GM18907 (cell line): Measurements from ENCODE around the gene PTBP3.
"Not testable (repeated sequence)": the region's sequence is repeated elsewhere in the genome, so short reads cannot be mapped to it uniquely, and the experiment has no call there.

Source experiments
- ATAC-seq: cut with Tn5 transposase; IDR thresholded peaks from one replicate; pipeline ENCODE4 v1.9.1; 2021; ENCODE audit warnings: mild to moderate bottlenecking, moderate library complexity; ENCODE audit not compliant: unreplicated experiment

The PTBP3 gene

DNA sequence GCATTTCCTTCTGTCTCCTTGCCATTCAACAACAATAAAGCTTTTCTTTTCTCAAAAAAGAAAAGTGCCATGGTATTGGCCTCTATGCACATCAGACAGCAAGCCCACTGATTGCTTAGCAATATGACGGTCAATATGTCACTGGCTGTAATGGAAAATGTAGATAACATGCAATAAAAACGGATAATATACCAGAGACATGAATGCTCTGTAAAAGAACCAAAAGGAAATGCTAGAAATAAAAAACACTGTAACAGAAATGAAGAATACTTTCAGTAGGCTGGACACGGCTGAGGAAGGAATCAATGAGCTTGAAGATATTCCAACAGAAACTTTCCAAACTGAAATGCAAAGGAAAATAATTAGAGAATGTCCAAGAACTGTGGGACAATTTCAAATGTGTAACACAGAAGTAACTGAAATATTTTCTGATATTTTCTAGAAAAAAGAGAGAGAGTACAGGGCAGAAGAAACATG, 10.0 kb downstream of the PTBP3 start:
- ATAC-seq: no peak

GRCh38 chr9:112322701-112323377, 10.6 kb downstream of the PTBP3 start:
- ATAC-seq: no peak

DNA sequence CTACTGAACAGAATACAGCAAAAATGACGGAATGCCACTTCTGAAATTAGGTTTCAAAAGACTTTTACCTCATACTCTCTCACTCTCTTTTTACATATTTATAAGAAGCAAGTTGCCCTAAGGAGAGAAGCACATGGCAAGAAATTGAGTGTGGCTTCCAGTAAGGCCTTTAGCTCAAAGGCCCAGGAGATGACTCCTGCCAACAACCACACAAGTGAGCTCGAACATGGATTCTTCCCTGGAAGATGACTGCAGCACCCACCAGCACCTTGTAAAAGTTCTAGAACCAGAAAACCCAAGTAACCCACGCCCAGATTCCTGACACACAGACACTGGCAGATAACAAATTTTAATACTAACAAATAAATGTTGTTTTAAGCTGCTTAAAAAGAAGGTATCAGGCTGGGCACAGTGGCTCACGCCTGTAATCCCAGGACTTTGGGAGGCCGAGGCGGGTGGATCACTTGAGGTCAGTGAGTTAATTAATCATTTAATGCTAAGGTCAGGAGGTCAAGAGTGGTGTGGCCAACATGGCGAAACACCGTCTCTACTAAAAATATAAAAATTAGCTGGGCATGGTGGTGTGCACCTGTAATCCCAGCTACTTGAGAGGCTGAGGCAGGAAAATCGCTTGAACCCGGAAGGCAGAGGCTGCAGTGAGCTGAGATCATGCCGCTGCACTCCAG, 17.0 kb downstream of the PTBP3 start:
- ATAC-seq: no peak

DNA sequence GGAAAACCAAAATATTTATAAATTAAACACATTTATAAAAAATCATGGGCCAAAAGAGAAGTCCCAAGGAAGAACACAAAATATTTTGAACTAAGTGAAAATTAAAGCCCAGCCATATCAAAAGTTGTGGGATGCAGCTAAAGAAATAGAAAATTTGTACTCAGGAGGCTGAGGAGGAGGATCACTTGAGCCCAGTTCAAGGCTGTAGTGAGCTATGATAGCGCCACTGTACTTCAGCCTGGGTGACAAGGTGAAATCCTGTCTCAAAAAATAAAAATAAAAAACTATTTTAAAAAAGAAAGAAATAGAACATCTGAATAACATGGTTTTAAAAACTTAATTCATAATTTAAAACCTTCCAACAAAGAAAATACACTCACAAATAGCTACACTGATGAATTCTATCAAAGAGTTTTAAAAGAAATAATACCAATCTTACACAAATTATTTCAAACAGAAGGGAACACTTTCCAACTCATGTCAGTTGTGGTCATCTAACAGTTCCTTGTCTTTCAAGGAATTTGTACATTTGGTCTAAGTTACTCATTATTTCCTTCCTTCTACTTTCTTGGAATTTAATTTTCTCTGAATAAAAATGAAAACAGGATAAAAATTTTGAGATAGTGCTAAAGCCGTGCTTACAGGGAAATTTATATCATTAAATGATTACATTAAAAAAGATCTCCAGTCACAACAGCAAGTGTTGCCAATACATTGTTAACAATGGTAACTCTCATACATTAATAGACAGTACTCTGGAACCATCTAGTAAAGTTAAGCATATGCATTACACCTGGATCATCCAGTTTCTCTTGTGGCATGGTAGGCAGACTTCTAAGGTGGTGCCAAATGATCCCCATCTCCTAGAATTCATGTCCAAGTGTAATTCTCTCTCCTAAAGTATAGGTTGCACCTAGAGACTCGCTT, 17.8 kb downstream of the PTBP3 start:
- ATAC-seq: no peak

DNA sequence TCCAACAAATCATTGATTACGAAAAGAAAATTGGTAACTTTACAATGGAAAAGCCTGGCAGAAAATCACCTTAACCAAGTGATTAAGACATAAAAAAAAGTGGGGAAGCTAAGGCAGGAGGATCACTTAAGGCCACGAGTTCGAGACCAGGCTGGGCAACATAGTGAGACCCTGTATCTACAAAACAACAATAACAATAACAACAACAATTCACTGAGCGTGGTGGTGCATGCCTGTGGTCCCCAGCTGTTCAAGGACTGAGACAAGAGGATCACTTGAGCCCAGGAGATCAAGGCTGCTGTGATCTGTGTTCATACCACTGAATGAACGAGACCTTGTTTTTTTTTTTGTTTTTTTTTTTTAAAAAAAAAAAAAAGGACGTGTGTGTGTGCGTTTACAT, 21.3 kb downstream of the PTBP3 start:
- no peak for ATAC-seq

- no peak for ATAC-seq
These were observed 21.9 kb downstream of the PTBP3 start for GRCh38 chr9:112311497-112311896.

DNA sequence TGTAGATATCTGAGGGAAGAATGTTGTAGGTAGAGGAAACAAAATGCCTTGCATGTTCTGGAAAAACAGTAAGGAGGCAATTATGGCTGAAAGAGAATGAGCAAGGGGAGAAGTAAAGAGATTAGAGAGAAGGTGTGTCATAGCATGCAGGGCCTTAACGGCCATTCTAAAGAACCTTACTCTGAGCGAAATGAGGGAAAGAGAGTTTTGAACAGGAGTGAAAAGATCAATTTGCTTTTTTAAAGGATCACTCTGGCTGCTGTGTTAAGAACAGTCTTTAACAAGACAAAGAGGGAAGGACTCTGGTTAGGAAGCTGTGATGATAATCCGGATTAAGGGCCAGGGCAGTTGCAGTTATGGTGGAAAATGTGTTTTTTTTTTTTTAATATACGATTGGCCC, 22.6 kb downstream of the PTBP3 start:
- ATAC-seq: no peak

DNA sequence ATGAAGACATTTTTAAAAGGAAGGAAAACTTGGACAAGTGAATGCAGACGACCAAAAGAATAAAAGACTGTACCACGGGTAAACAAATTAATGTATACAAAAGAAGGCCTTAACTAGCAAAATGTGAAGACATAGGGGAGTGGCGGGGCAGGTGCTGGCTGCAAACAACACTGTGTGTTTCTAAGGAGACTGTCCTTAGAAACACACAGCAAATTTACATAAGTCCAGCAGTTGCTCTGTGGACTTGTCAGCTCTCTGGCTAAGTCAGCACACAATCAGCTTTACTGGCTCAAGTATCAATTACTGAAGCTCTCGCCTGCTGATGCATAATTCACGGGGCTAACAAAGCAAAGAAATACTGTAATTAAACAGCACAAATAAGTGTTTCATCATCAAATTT, 24.8 kb downstream of the PTBP3 start:
- ATAC-seq: no peak

- no peak for ATAC-seq
These were observed 32.0 kb downstream of the PTBP3 start for GRCh38 chr9:112301420-112301819.

GRCh38 chr9:112299514-112299913, 33.9 kb downstream of the PTBP3 start:
- ATAC-seq: no peak

- no peak for ATAC-seq
These were observed 36.5 kb downstream of the PTBP3 start for GRCh38 chr9:112296929-112297328.

DNA sequence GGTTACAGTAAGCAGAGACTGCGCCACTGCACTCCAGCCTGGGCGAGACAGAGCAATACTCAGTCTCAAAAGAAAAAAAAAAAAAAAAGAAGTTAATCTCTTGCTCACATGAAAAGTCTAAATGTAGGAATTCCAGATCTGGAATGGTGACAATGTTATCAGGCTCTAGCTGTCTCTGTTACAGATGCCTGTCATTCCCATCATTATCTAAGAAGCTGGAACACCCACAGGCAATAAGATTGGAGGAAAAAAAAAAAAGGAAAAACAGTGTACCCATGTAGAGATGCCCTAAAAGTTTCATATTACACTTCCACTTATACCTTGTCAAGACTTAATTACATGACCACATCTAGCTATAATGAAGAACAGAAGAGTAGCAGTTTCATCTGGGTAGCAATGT, 38.2 kb downstream of the PTBP3 start:
- no peak for ATAC-seq

GRCh38 chr9:112288029-112288428, 45.4 kb downstream of the PTBP3 start:
- ATAC-seq: no peak

DNA sequence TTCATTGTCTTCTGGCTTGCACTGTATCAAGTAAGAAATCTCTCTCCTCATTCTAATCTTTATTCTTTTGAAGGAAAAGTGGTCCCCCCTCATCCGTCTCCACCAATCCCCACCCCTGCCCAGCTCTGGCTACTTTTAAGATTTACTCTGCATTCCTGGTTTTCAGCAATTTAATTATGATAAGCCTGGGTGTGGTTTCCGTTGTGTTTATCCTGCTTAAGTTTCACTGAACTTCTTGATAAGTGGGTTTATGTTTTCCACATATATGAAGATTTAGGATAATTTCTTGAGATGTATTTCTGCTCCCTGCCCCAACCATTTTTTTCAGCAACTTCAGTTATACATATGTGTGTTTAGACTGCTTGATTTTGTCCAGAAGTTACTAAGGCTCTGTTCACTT, 46.5 kb downstream of the PTBP3 start:
- ATAC-seq: no peak

GRCh38 chr9:112285056-112285455, 48.4 kb downstream of the PTBP3 start:
- no peak for ATAC-seq

- ATAC-seq: no peak
These were observed 49.7 kb downstream of the PTBP3 start for GRCh38 chr9:112283582-112284253.

DNA sequence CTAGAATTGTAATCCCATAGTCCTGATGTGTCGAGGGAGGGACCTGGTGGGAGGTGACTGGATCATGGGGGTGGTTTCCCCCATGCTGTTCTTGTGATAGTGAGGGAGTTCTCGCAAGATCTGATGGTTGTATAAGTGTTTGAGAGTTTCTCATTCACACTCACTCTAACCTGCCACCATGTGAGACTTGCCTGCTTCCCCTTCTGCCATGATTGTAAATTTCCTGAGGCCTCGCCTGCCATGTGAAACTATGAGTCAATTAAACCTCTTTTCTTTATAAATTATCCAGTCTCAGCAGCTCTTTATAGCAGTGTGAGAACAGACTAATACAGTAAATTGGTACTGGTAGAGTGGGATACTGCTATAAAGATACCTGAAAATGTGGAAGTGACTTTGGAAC, 50.6 kb downstream of the PTBP3 start:
- not testable (repeated sequence) for ATAC-seq

GRCh38 chr9:112280904-112281303, 52.5 kb downstream of the PTBP3 start:
- no peak for ATAC-seq

- ATAC-seq: no peak
These were observed 53.9 kb downstream of the PTBP3 start for GRCh38 chr9:112279501-112279900.

DNA sequence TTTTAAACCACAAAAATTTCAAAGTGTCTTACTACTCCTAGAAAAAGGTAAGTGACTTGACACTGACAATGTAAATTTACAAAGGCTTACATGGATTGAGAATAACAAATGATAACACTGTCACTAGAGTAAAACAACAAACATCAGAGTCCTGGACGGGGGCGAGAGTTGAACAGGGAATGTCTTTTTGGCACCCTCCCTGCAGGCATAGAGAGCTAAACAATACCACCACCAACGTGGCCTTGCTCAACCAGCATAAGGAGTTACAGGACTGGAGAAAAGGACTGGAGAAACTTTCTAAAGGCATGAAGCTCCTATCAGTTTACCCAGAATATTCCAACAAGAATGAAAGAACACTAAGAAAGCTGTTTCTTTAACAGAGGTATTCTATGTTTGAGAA, 55.3 kb downstream of the PTBP3 start:
- ATAC-seq: no peak

GRCh38 chr9:112274600-112274999, 58.8 kb downstream of the PTBP3 start:
- no peak for ATAC-seq
